Measurements from ENCODE around the gene TPI1.
A peak's percentile ranks its signal among the peaks of the same experiment; 100 is the strongest.
"Not testable (repeated sequence)": the region's sequence is repeated elsewhere in the genome, so short reads cannot be mapped to it uniquely, and the experiment has no call there.

The TPI1 gene

GRCh38 chr12:6872073-6873048 lies 5.0 kb downstream of the TPI1 start:
- no peaks in the 10 kb centered on the region for H3K27me3 ChIP-seq (ENCODE audit: control insufficient read depth in 1 of 2, insufficient read depth in 1 of 2, low read length in 2 of 2)
- H3K4me3 ChIP-seq (ENCODE audit: insufficient read depth in 1 of 2, low read depth in 1 of 2, low read length in 2 of 2): peak overlapping the region; percentile 86 to 89
- WGBS: 3% methylated on average over 36 of the region's 40 CpGs
- peaks cover 20% of the 10 kb centered on the region for H3K4me1 ChIP-seq (ENCODE audit: control insufficient read depth, insufficient read depth, low read depth, low read length)
- no peaks in the 10 kb centered on the region for H3K9me3 ChIP-seq (ENCODE audit: control insufficient read depth, low read length)
- peak overlapping the region; percentile 67 to 92 for H3K18ac ChIP-seq (ENCODE audit: low read depth in 1 of 2, low read length in 2 of 2)
- no peak overlapping the region for H2AFZ ChIP-seq (ENCODE audit: low read depth, low read length)
- peaks cover 5% of the 10 kb centered on the region for H3K79me1 ChIP-seq (replicated peaks; ENCODE audit: low read length, poor library complexity, severe bottlenecking)
- H3K23ac ChIP-seq (ENCODE audit: low read length in 2 of 2): peak overlapping the region in 1 of 2 experiments; percentile 98
- H4K8ac ChIP-seq (ENCODE audit: low read length): peak overlapping the region; percentile 28
- H3K9ac ChIP-seq (ENCODE audit: low read length): peak overlapping the region; percentile 97
- H4K91ac ChIP-seq (ENCODE audit: low read length): peak overlapping the region; percentile 34
- H3K27ac ChIP-seq (ENCODE audit: low read length, poor library complexity, severe bottlenecking): peak overlapping the region; percentile 90
- peak overlapping the region; percentile 53 for H2BK15ac ChIP-seq (ENCODE audit: low read depth, poor library complexity, severe bottlenecking)
- H2BK5ac ChIP-seq (ENCODE audit: low read depth, low read length, poor library complexity, severe bottlenecking): peak overlapping the region; percentile 22
- peak; percentile 73 for DNase-seq
- peak overlapping the region; percentile 9 to 81 for H3K4ac ChIP-seq (ENCODE audit: low read depth in 1 of 2, low read length in 2 of 2)
- H2BK12ac ChIP-seq (ENCODE audit: low read length in 2 of 2): no peak overlapping the region
- peaks cover 27 to 43% of the 10 kb centered on the region in 2 experiments for H3K36me3 ChIP-seq (ENCODE audit: control insufficient read depth in 1 of 2, insufficient read depth in 2 of 2, low read depth in 1 of 2, low read length in 2 of 2)
- H3K4me2 ChIP-seq (ENCODE audit: low read length, poor library complexity, severe bottlenecking): peak overlapping the region; percentile 91
- peak overlapping the region; percentile 39 for H2AK5ac ChIP-seq (ENCODE audit: low read length, severe bottlenecking)
- peak overlapping the region; percentile 62 to 93 for H3K14ac ChIP-seq (ENCODE audit: low read length in 2 of 2)
- H2BK120ac ChIP-seq (ENCODE audit: low read depth, low read length): no peak overlapping the region

- peak within 1 kb of the TSS; percentile 9 to 81 for H3K4ac ChIP-seq (ENCODE audit: low read depth in 1 of 2, low read length in 2 of 2)
- peak within 1 kb of the TSS; percentile 51 for H2AK5ac ChIP-seq (ENCODE audit: low read length, severe bottlenecking)
- peak within 1 kb of the TSS; percentile 53 for H2BK15ac ChIP-seq (ENCODE audit: low read depth, poor library complexity, severe bottlenecking)
- H2BK120ac ChIP-seq (ENCODE audit: low read depth, low read length): peak within 1 kb of the TSS; percentile 42
- H3K4me3 ChIP-seq (ENCODE audit: insufficient read depth in 1 of 2, low read depth in 1 of 2, low read length in 2 of 2): peak within 1 kb of the TSS; percentile 86 to 89
- H3K4me2 ChIP-seq (ENCODE audit: low read length, poor library complexity, severe bottlenecking): peak within 1 kb of the TSS; percentile 91
- H2AFZ ChIP-seq (ENCODE audit: low read depth, low read length): peak within 1 kb of the TSS; percentile 73
- WGBS: 2% methylated on average over 64 of the region's 66 CpGs
- peak within 1 kb of the TSS; percentile 67 to 94 for H3K18ac ChIP-seq (ENCODE audit: low read depth in 1 of 2, low read length in 2 of 2)
- peak within 1 kb of the TSS; percentile 90 for H3K27ac ChIP-seq (ENCODE audit: low read length, poor library complexity, severe bottlenecking)
- H3K14ac ChIP-seq (ENCODE audit: low read length in 2 of 2): peak within 1 kb of the TSS; percentile 62 to 93
- H2BK12ac ChIP-seq (ENCODE audit: low read length in 2 of 2): peak within 1 kb of the TSS in 1 of 2 experiments; percentile 87
- H4K8ac ChIP-seq (ENCODE audit: low read length): peak within 1 kb of the TSS; percentile 28
- peak; percentile 96 for DNase-seq
- peak within 1 kb of the TSS in 1 of 2 experiments; percentile 98 for H3K23ac ChIP-seq (ENCODE audit: low read length in 2 of 2)
- H3K9me3 ChIP-seq (ENCODE audit: control insufficient read depth, low read length): no peaks in the 10 kb centered on the region
- H2BK5ac ChIP-seq (ENCODE audit: low read depth, low read length, poor library complexity, severe bottlenecking): peak within 1 kb of the TSS; percentile 22
- H3K79me1 ChIP-seq (replicated peaks; ENCODE audit: low read length, poor library complexity, severe bottlenecking): peaks cover 7% of the 10 kb centered on the region
- peaks cover 20% of the 10 kb centered on the region for H3K4me1 ChIP-seq (ENCODE audit: control insufficient read depth, insufficient read depth, low read depth, low read length)
- no peaks in the 10 kb centered on the region for H3K27me3 ChIP-seq (ENCODE audit: control insufficient read depth in 1 of 2, insufficient read depth in 1 of 2, low read length in 2 of 2)
- H3K9ac ChIP-seq (ENCODE audit: low read length): peak within 1 kb of the TSS; percentile 97
- H4K91ac ChIP-seq (ENCODE audit: low read length): peak within 1 kb of the TSS; percentile 80
- H3K36me3 ChIP-seq (ENCODE audit: control insufficient read depth in 1 of 2, insufficient read depth in 2 of 2, low read depth in 1 of 2, low read length in 2 of 2): peaks cover 27 to 44% of the 10 kb centered on the region in 2 experiments
These were observed 6.0 kb downstream of the TPI1 start, which contains the start of gene SPSB2 for GRCh38 chr12:6873094-6874014. Gene SPSB2, minus strand, starts transcription at chr12:6873303. Its CDS starts 402 bp downstream, at chr12:6872901.

GRCh38 chr12:6874015-6874368 lies 6.7 kb downstream of the TPI1 start:
- H3K36me3 ChIP-seq (ENCODE audit: control insufficient read depth in 1 of 2, insufficient read depth in 2 of 2, low read depth in 1 of 2, low read length in 2 of 2): peaks cover 27 to 40% of the 10 kb centered on the region in 2 experiments
- peak overlapping the region in 1 of 2 experiments; percentile 78 for H3K4ac ChIP-seq (ENCODE audit: low read depth in 1 of 2, low read length in 2 of 2)
- DNase-seq; H4K91ac ChIP-seq (ENCODE audit: low read length); H3K79me1 ChIP-seq (replicated peaks; ENCODE audit: low read length, poor library complexity, severe bottlenecking); H3K27me3 ChIP-seq (ENCODE audit: control insufficient read depth in 1 of 2, insufficient read depth in 1 of 2, low read length in 2 of 2); H4K8ac ChIP-seq (ENCODE audit: low read length); H2BK5ac ChIP-seq (ENCODE audit: low read depth, low read length, poor library complexity, severe bottlenecking); H3K9me3 ChIP-seq (ENCODE audit: control insufficient read depth, low read length); H2BK15ac ChIP-seq (ENCODE audit: low read depth, poor library complexity, severe bottlenecking); H2BK120ac ChIP-seq (ENCODE audit: low read depth, low read length); H2AFZ ChIP-seq (ENCODE audit: low read depth, low read length); H3K23ac ChIP-seq (ENCODE audit: low read length in 2 of 2): not testable (repeated sequence)
- H3K9ac ChIP-seq (ENCODE audit: low read length): peak overlapping the region; percentile 97
- 87% methylated on average over 8 of the region's 9 CpGs for WGBS
- H3K27ac ChIP-seq (ENCODE audit: low read length, poor library complexity, severe bottlenecking): peak overlapping the region; percentile 69
- peak overlapping the region; percentile 25 for H3K4me2 ChIP-seq (ENCODE audit: low read length, poor library complexity, severe bottlenecking)
- H3K14ac ChIP-seq (ENCODE audit: low read length in 2 of 2): peak overlapping the region in 1 of 2 experiments; percentile 83
- H2AK5ac ChIP-seq (ENCODE audit: low read length, severe bottlenecking): peak overlapping the region; percentile 51
- H3K18ac ChIP-seq (ENCODE audit: low read depth in 1 of 2, low read length in 2 of 2): peak overlapping the region in 1 of 2 experiments; percentile 94
- H3K4me1 ChIP-seq (ENCODE audit: control insufficient read depth, insufficient read depth, low read depth, low read length): peaks cover 15% of the 10 kb centered on the region
- peak overlapping the region in 1 of 2 experiments; percentile 6 for H2BK12ac ChIP-seq (ENCODE audit: low read length in 2 of 2)
- H3K4me3 ChIP-seq (ENCODE audit: insufficient read depth in 1 of 2, low read depth in 1 of 2, low read length in 2 of 2): peak overlapping the region; percentile 86 to 89
